Endothelial cell of umbilical vein (primary cell): ENCODE measurements around the gene KISS1R. TPM values are rescaled to one million over a fixed set of nuclear protein-coding genes. Genes with fewer than 3 reads are reported as not detected.

Experiments
- BruUV-seq: library from RNA; stranded (reverse); fragments of 400-500 nt; replicated peaks from 2 replicates; lab custom pipeline; 2021; lab: Mats Ljungman, UMichigan
- CTCF ChIA-PET: fragments of 300-600, 350-600 bp; sonication (Branson Sonifier 250); formaldehyde crosslinking; loops from one replicate; lab custom pipeline; 2021; ENCODE audit warnings: antibody characterized with exemption, inconsistent platforms; lab: Charles Lee
- POLR2A ChIA-PET: fragments of 300-600, 350-600 bp; sonication (Branson Sonifier 250); formaldehyde crosslinking; loops from one replicate; lab custom pipeline; 2021; ENCODE audit warnings: antibody characterized with exemption, inconsistent platforms; lab: Charles Lee
- DNase-seq: peaks from one replicate; pipeline ENCODE4 v3.0.0-alpha.2; 2011; ENCODE audit warnings: low read depth, low spot score
- FAIRE-seq: peaks from 2 replicates; lab custom pipeline; 2011; peaks lifted over from hg19 to GRCh38; lab: Jason Lieb, UNC
- H2AFZ ChIP-seq: 2 replicates; pipeline ENCODE4 v1.6.0; 2012; ENCODE audit warnings: low read depth, low read length, control low read depth, inconsistent platforms
- H3K27ac ChIP-seq: 2 replicates; pipeline ENCODE4 v1.5.1; 2011; ENCODE audit warnings: low read depth, mild to moderate bottlenecking, control low read depth, low read length, moderate library complexity; ENCODE audit not compliant: insufficient read depth
- H3K27me3 ChIP-seq, 2 experiments: 2 replicates each; pipeline versions ENCODE4 v1.6.0 to v1.6.1; 2011; ENCODE audit warnings: low read length in 2 of 2, mixed read lengths in 1 of 2; ENCODE audit not compliant: control insufficient read depth in 2 of 2, insufficient read depth in 2 of 2
- H3K36me3 ChIP-seq, 2 experiments: 2 replicates in 1 of 2; 3 replicates in 1 of 2; pipeline ENCODE4 v1.5.1; 2011; ENCODE audit warnings: low read length in 2 of 2, mild to moderate bottlenecking in 1 of 2, moderate library complexity in 1 of 2; ENCODE audit not compliant: control insufficient read depth in 2 of 2, insufficient read depth in 2 of 2; ENCODE audit errors: extremely low read depth in 1 of 2
- H3K4me1 ChIP-seq: 3 replicates; pipeline ENCODE4 v1.5.1; 2011; ENCODE audit warnings: mild to moderate bottlenecking, low read length; ENCODE audit not compliant: control insufficient read depth, insufficient read depth; ENCODE audit errors: extremely low read depth
- H3K4me2 ChIP-seq: 2 replicates; pipeline ENCODE4 v1.6.1; 2011; ENCODE audit warnings: low read length, control low read depth, mixed read lengths; ENCODE audit not compliant: insufficient read depth
- H3K4me3 ChIP-seq, 3 experiments: fragments of 200-600 bp in 1 of 3; sonication (generic), shearing (Covaris generic) in 1 of 3; replicated peaks in 1 of 3; 2 replicates each; pipeline ENCODE4 v1.5.1; 2011 to 2016; ENCODE audit warnings: control low read depth in 3 of 3, low read length in 3 of 3, mild to moderate bottlenecking in 2 of 3, inconsistent platforms in 1 of 3, low read depth in 1 of 3, moderate library complexity in 1 of 3; ENCODE audit not compliant: insufficient read depth in 1 of 3
- H3K79me2 ChIP-seq: 2 replicates; pipeline ENCODE4 v1.6.0; 2012; ENCODE audit warnings: low read length, inconsistent platforms; ENCODE audit not compliant: control insufficient read depth, insufficient read depth
- H3K9ac ChIP-seq: replicated peaks from 2 replicates; pipeline ENCODE3; 2011; ENCODE audit warnings: low read length, control low read depth; ENCODE audit not compliant: insufficient read depth; ENCODE audit errors: extremely low read depth
- H3K9me1 ChIP-seq: replicated peaks from 3 replicates; pipeline ENCODE4 v1.6.0; 2011; ENCODE audit warnings: mild to moderate bottlenecking, low read length; ENCODE audit not compliant: control insufficient read depth, insufficient read depth; ENCODE audit errors: extremely low read depth
- H3K9me3 ChIP-seq: replicated peaks from 2 replicates; pipeline ENCODE4 v1.5.1; 2012; ENCODE audit warnings: low read length, inconsistent platforms; ENCODE audit not compliant: control insufficient read depth, insufficient read depth
- H4K20me1 ChIP-seq: replicated peaks from 2 replicates; pipeline ENCODE3; 2011; ENCODE audit warnings: mild to moderate bottlenecking, low read length; ENCODE audit not compliant: control insufficient read depth, insufficient read depth; ENCODE audit errors: extremely low read depth
- CTCF ChIP-seq, 2 donors: IDR thresholded peaks; 1 replicate in 1 of 2; 2 replicates in 1 of 2; pipeline ENCODE4 v1.5.1; 2011; ENCODE audit warnings: low read length in 2 of 2, mild to moderate bottlenecking in 2 of 2, moderate library complexity in 2 of 2, control low read depth in 1 of 2, inconsistent platforms in 1 of 2, low read depth in 1 of 2; ENCODE audit not compliant: insufficient read depth in 1 of 2; ENCODE audit errors: extremely low read depth in 1 of 2
- EZH2 ChIP-seq: IDR thresholded peaks from 2 replicates; pipeline ENCODE4 v1.6.1; 2012; ENCODE audit warnings: borderline replicate concordance, low read depth, mild to moderate bottlenecking, moderate library complexity, low read length, inconsistent platforms; ENCODE audit not compliant: severe bottlenecking
- FOS ChIP-seq: IDR thresholded peaks from 2 replicates; pipeline ENCODE4 v1.6.1; 2011; ENCODE audit warnings: mild to moderate bottlenecking, low read length, moderate library complexity, borderline replicate concordance; ENCODE audit not compliant: insufficient read depth
- GATA2 ChIP-seq: IDR thresholded peaks from 2 replicates; pipeline ENCODE4 v1.7.0; 2011; ENCODE audit warnings: low read depth, mild to moderate bottlenecking, moderate library complexity, mixed read lengths, low read length; ENCODE audit not compliant: insufficient read length, insufficient read depth
- JUN ChIP-seq: IDR thresholded peaks from 2 replicates; pipeline ENCODE4 v1.6.1; 2011; ENCODE audit warnings: borderline replicate concordance, low read depth; ENCODE audit not compliant: insufficient read length, insufficient read depth
- MAX ChIP-seq: IDR thresholded peaks from 2 replicates; pipeline ENCODE4 v1.6.1; 2011; ENCODE audit not compliant: insufficient read depth, insufficient read length
- MYC ChIP-seq: IDR thresholded peaks from one replicate; pipeline ENCODE4 v1.6.1; 2011; ENCODE audit warnings: mild to moderate bottlenecking, low read depth, low read length
- POLR2A ChIP-seq: IDR thresholded peaks from 2 replicates; pipeline ENCODE4 v1.6.1; 2012; ENCODE audit warnings: low read depth, mild to moderate bottlenecking, control low read depth, low read length
- POLR2AphosphoS5 ChIP-seq: IDR thresholded peaks from 2 replicates; pipeline ENCODE4 v1.6.1; 2012; ENCODE audit warnings: low read depth, mild to moderate bottlenecking, control low read depth, low read length, moderate library complexity; ENCODE audit not compliant: insufficient read depth
- dilution Hi-C: fragments of 300-500 bp; cut with MboI; formaldehyde crosslinking; loops from one replicate; pipeline ENCODE4 v1.15.0; 2019; ENCODE audit warnings: low sequenced_read_pairs; ENCODE audit not compliant: extremely low pct_ligation_motif_present
- intact Hi-C: fragments of 100-400 bp; cut with micrococcal nuclease; formaldehyde crosslinking; loops from one replicate; pipeline ENCODE4 v1.10.0; 2022
- polyA plus RNA-seq, 4 experiments: library from polyadenylated mRNA; depleted of rRNA in 3 of 4; stranded (reverse) in 3 of 4; unstranded in 1 of 4; fragments of >200 nt; gene quantifications; 2 replicates each; pipeline versions ENCODE4 v1.2.1 to v1.2.3, GENCODE V29; 2011 to 2012; ENCODE audit warnings: missing spikeins in 1 of 4
- total RNA-seq: library from RNA; stranded (reverse); gene quantifications from 2 replicates; pipeline ENCODE4 v1.2.3, GENCODE V29; 2021

The KISS1R gene
- total and polyA plus RNA-seq, 2 donors (not counting 3 experiments of a cell fraction or from before 2014, with no cell fraction given): not detected

- peaks cover 1% of the 10 kb centered on the region in 2 experiments for H3K27me3 ChIP-seq
- intact Hi-C loops: loop anchor here (1.0 kb wide), 1 partner anchor 57 kb away; no protein-coding TSS in a partner anchor
- H3K4me1 ChIP-seq: peaks cover 6% of the 10 kb centered on the region
- no TSS peak for BruUV-seq
- peak within 1 kb of the TSS; percentile 86 for H3K27ac ChIP-seq
- H3K9me3 ChIP-seq: no peaks in the 10 kb centered on the region
- CTCF ChIA-PET: interaction anchor here (1.3 to 3.4 kb wide), 2 partner anchors 56 to 59 kb away, joined by 5 to 46 read pairs; partner anchors contain the start of gene WDR18
- H3K79me2 ChIP-seq: no peaks in the 10 kb centered on the region
- H2AFZ ChIP-seq: peak within 1 kb of the TSS; percentile 95
- no peaks in the 10 kb centered on the region for H3K9me1 ChIP-seq
- H3K36me3 ChIP-seq: no peaks in the 10 kb centered on the region
- peak; percentile 37 for FAIRE-seq
- peak; percentile 79 for DNase-seq
- H3K9ac ChIP-seq: peak within 1 kb of the TSS; percentile 77
- H4K20me1 ChIP-seq: no peaks in the 10 kb centered on the region
- peak within 1 kb of the TSS; percentile 69 to 95 (median 85) for H3K4me3 ChIP-seq
- dilution Hi-C loops: no loop called here
- H3K4me2 ChIP-seq: peak within 1 kb of the TSS; percentile 70
- POLR2A ChIA-PET: no interaction called here
- TF ChIP-seq GATA2 (no peak), MAX (no peak), CTCF (IDR thresholded peaks at IDR 0.05; ENCODE audit: extremely low read depth in 1 of 2, insufficient read depth in 1 of 2, low read depth in 1 of 2, low read length in 2 of 2) (no peak), JUN (no peak), POLR2AphosphoS5 (no peak), POLR2A (no peak), EZH2 (no peak), FOS (no peak), MYC (no peak)
These were observed 8.6 kb downstream of the KISS1R start, which contains the start of gene ARID3A for GRCh38 chr19:925526-926322. ARID3A (plus strand) TSS chr19:926035; CDS start chr19:929529, 3,494 bp downstream.
